HG03280 (cell line): Measurements from ENCODE around the gene BLMH.
"Not testable (repeated sequence)": the region's sequence is repeated elsewhere in the genome, so short reads cannot be mapped to it uniquely, and the experiment has no call there.

Experiments
- ATAC-seq: cut with Tn5 transposase; IDR thresholded peaks from one replicate; pipeline ENCODE4 v1.9.1; 2021; ENCODE audit warnings: mild to moderate bottlenecking, moderate library complexity; ENCODE audit not compliant: unreplicated experiment

The BLMH gene

DNA sequence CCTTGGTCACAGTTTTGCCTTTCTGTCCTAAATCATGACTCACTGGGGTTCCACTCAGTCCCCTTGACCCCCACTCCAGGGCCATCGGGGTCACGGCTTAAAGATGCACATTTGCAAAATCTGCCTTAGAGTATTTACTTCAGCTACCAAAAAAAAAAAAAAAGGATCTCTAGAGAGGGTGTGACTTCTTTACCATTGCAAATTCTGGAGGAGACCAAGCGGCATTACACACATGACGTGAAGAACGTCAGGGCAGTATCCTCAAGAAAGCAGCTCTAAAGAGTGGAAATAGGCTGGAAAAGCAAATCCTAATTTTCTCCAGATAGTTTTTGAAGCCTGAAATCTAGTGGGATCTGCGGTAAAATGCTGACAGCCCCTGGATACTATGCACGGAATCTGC, 81.8 kb downstream of the BLMH start:
- ATAC-seq = no peak

DNA sequence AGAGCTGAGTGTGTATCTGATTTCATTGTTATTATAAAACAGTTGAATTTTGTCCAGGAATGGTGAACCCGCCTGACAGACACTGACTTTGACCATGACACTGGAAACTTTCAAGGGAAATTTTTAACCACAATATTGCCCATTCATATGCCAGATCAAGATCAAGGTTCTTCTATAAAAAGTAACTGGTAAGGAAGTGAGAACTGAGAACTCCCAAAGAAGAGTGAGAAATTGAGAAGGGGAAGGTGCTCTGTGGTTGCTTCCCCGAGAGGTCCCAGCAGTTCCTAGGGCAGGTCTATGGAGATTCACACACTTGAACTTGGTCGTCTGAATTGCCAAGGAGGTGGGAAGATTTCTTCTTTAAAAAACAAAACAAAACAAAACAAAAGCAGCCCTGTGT, 83.5 kb downstream of the BLMH start:
- no peak for ATAC-seq

- no peak for ATAC-seq
These were observed 84.1 kb downstream of the BLMH start for GRCh38 chr17:30207655-30208054.

- ATAC-seq = no peak
These were observed 88.2 kb downstream of the BLMH start for GRCh38 chr17:30203471-30203981.

DNA sequence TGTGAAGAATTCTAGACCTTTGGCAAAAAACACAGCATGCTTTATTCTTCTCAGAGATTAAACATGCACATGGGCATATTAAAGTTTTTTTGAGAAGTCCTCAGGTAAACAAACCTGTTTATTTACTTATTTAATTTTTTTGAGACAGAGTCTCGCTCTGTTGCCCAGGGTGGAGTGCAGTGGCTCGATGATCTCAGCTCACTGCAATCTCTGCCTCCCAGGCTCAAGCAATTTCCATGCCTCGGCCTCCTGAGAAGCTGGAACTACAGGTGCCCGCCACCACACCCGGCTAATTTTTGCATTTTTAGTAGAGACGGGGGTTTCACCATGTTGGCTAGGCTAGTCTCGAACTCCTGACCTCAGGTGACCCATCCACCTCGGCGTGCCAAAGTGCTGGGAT, 91.1 kb downstream of the BLMH start:
- ATAC-seq = not testable (repeated sequence)

- ATAC-seq = no peak
These were observed 91.6 kb downstream of the BLMH start for GRCh38 chr17:30200106-30200505.

- no peak for ATAC-seq
These were observed 92.1 kb downstream of the BLMH start for GRCh38 chr17:30199600-30199999.
